IMR-90 (cell line): ENCODE measurements around the gene AKT2. TPM values are rescaled to one million over a fixed set of nuclear protein-coding genes. Genes with fewer than 3 reads are reported as not detected.

Experiments
- ATAC-seq: fragments of 200-7000 bp; cut with Tn5 transposase; 2 replicates; pipeline ENCODE4 v1.9.1; 2020; ENCODE audit warnings: low read depth, mild to moderate bottlenecking, moderate library complexity
- BruUV-seq: library from RNA; stranded (reverse); fragments of 400-500 nt; replicated peaks from 2 replicates; lab custom pipeline; 2021; lab: Mats Ljungman, UMichigan
- CTCF ChIA-PET: fragments of 300-600 bp; formaldehyde crosslinking; extraction: SDS; loops from one replicate; lab custom pipeline; 2021; ENCODE audit warnings: antibody characterized with exemption; lab: Yijun Ruan, JAX
- POLR2A ChIA-PET: fragments of 300-600 bp; sonication (Branson Sonifier 250); formaldehyde crosslinking; loops from one replicate; lab custom pipeline; 2022; ENCODE audit warnings: antibody characterized with exemption; ENCODE audit not compliant: unreplicated experiment; lab: Charles Lee
- DNase-seq: peaks from one replicate; pipeline ENCODE4 v3.0.0; 2013
- H2AFZ ChIP-seq: replicated peaks from 2 replicates; pipeline ENCODE3; 2013; ENCODE audit warnings: low read length, mild to moderate bottlenecking; ENCODE audit not compliant: poor library complexity
- H2AK5ac ChIP-seq: 2 replicates; pipeline ENCODE4 v1.6.1; 2013; ENCODE audit warnings: low read depth, low read length, inconsistent platforms
- H2AK9ac ChIP-seq: replicated peaks from 2 replicates; pipeline ENCODE3; 2013; ENCODE audit warnings: mild to moderate bottlenecking, low read depth, low read length, moderate library complexity; ENCODE audit not compliant: poor library complexity
- H2BK120ac ChIP-seq: 2 replicates; pipeline ENCODE4 v1.6.1; 2013; ENCODE audit warnings: low read depth, low read length, inconsistent platforms
- H2BK15ac ChIP-seq: 3 replicates; pipeline ENCODE4 v1.6.1; 2013; ENCODE audit warnings: low read depth, low read length, inconsistent platforms
- H2BK20ac ChIP-seq: 2 replicates; pipeline ENCODE4 v1.6.1; 2013; ENCODE audit warnings: low read depth, mild to moderate bottlenecking, inconsistent platforms, low read length, moderate library complexity
- H2BK5ac ChIP-seq: 2 replicates; pipeline ENCODE4 v1.6.1; 2013; ENCODE audit warnings: mild to moderate bottlenecking, low read depth, low read length, inconsistent platforms; ENCODE audit not compliant: poor library complexity, severe bottlenecking
- H3K14ac ChIP-seq: replicated peaks from 2 replicates; pipeline ENCODE4 v1.6.1; 2013; ENCODE audit warnings: low read depth, low read length, inconsistent platforms
- H3K18ac ChIP-seq: 2 replicates; pipeline ENCODE4 v1.6.1; 2013; ENCODE audit warnings: low read depth, low read length, control low read depth
- H3K23ac ChIP-seq: 2 replicates; pipeline ENCODE4 v1.6.1; 2013; ENCODE audit warnings: low read depth, low read length, inconsistent platforms
- H3K27ac ChIP-seq: 2 replicates; pipeline ENCODE4 v1.5.1; 2013; ENCODE audit warnings: mild to moderate bottlenecking, control low read depth, low read length; ENCODE audit not compliant: insufficient read depth
- H3K27me3 ChIP-seq: 2 replicates; pipeline ENCODE4 v1.6.1; 2013; ENCODE audit warnings: low read length; ENCODE audit not compliant: control insufficient read depth, insufficient read depth
- H3K36me3 ChIP-seq: 2 replicates; pipeline ENCODE4 v1.6.1; 2013; ENCODE audit warnings: low read length, mixed read lengths; ENCODE audit not compliant: control insufficient read depth, insufficient read depth
- H3K4ac ChIP-seq: 2 replicates; pipeline ENCODE4 v1.6.1; 2013; ENCODE audit warnings: low read depth, low read length, inconsistent platforms
- H3K4me1 ChIP-seq: 2 replicates; pipeline ENCODE4 v1.6.1; 2013; ENCODE audit warnings: low read length, mixed read lengths; ENCODE audit not compliant: control insufficient read depth, insufficient read depth
- H3K4me2 ChIP-seq: 2 replicates; pipeline ENCODE4 v1.6.1; 2013; ENCODE audit warnings: low read depth, mild to moderate bottlenecking, control low read depth, low read length, moderate library complexity
- H3K4me3 ChIP-seq: 2 replicates; pipeline ENCODE4 v1.5.1; 2013; ENCODE audit warnings: low read depth, mild to moderate bottlenecking, control low read depth, low read length, moderate library complexity; ENCODE audit not compliant: insufficient read depth
- H3K56ac ChIP-seq: 2 replicates; pipeline ENCODE4 v1.6.1; 2013; ENCODE audit warnings: low read length, inconsistent platforms; ENCODE audit not compliant: insufficient read depth; ENCODE audit errors: extremely low read depth
- H3K79me1 ChIP-seq, 2 experiments: 2 replicates each; pipeline ENCODE4 v1.6.1; 2013; ENCODE audit warnings: low read length in 2 of 2, inconsistent platforms in 1 of 2, low read depth in 1 of 2
- H3K9ac ChIP-seq: 2 replicates; pipeline ENCODE4 v1.6.1; 2013; ENCODE audit warnings: low read depth, low read length, control low read depth
- H3K9me1 ChIP-seq: 2 replicates; pipeline ENCODE4 v1.6.1; 2013; ENCODE audit warnings: low read length, inconsistent platforms; ENCODE audit not compliant: insufficient read depth
- H3K9me3 ChIP-seq: 2 replicates; pipeline ENCODE4 v1.6.1; 2013; ENCODE audit warnings: low read length; ENCODE audit not compliant: control insufficient read depth, insufficient read depth
- H4K20me1 ChIP-seq: 2 replicates; pipeline ENCODE4 v1.6.1; 2013; ENCODE audit warnings: low read length, inconsistent platforms; ENCODE audit not compliant: insufficient read depth
- H4K5ac ChIP-seq: 2 replicates; pipeline ENCODE4 v1.6.1; 2013; ENCODE audit warnings: mild to moderate bottlenecking, low read depth, low read length, control low read depth
- H4K8ac ChIP-seq, 2 experiments: 2 replicates each; pipeline ENCODE4 v1.6.1; 2013; ENCODE audit warnings: low read depth in 2 of 2, low read length in 2 of 2, control low read depth in 1 of 2, inconsistent platforms in 1 of 2
- H4K91ac ChIP-seq: 2 replicates; pipeline ENCODE4 v1.6.1; 2013; ENCODE audit warnings: low read depth, low read length, inconsistent platforms; ENCODE audit not compliant: insufficient read depth
- BHLHE40 ChIP-seq: fragments of 150-350 bp; IDR thresholded peaks from 2 replicates; pipeline ENCODE4 v1.6.1; 2016; ENCODE audit warnings: mild to moderate bottlenecking, low read depth, low read length
- CEBPB ChIP-seq: IDR thresholded peaks from 2 replicates; pipeline ENCODE4 v1.6.1; 2012; ENCODE audit warnings: low read depth, low read length, improper control_type of control experiment
- CHD1 ChIP-seq: IDR thresholded peaks from 2 replicates; pipeline ENCODE4 v1.6.1; 2012; ENCODE audit warnings: low read depth, low read length, improper control_type of control experiment
- CTCF ChIP-seq: conservative IDR thresholded peaks from 2 replicates; pipeline ENCODE4 v1.5.1; 2012; ENCODE audit warnings: mild to moderate bottlenecking, low read depth, low read length, improper control_type of control experiment
- ELK1 ChIP-seq: fragments of 150-350 bp; IDR thresholded peaks from 2 replicates; pipeline ENCODE4 v1.6.1; 2016; ENCODE audit warnings: low read depth, mild to moderate bottlenecking, low read length, moderate library complexity, borderline replicate concordance
- MAFK ChIP-seq: IDR thresholded peaks from 2 replicates; pipeline ENCODE4 v1.6.1; 2012; ENCODE audit warnings: low read depth, low read length, improper control_type of control experiment
- MAZ ChIP-seq: IDR thresholded peaks from 2 replicates; pipeline ENCODE4 v1.6.1; 2012; ENCODE audit warnings: low read depth, mild to moderate bottlenecking, low read length, improper control_type of control experiment, moderate library complexity, borderline replicate concordance
- MXI1 ChIP-seq: IDR thresholded peaks from 2 replicates; pipeline ENCODE4 v1.6.1; 2012; ENCODE audit warnings: low read depth, mild to moderate bottlenecking, low read length, moderate library complexity, borderline replicate concordance
- NFE2L2 ChIP-seq: fragments of 150-350 bp; IDR thresholded peaks from 2 replicates; pipeline ENCODE4 v1.6.1; 2016; ENCODE audit warnings: low read depth, mild to moderate bottlenecking, low read length
- POLR2A ChIP-seq: IDR thresholded peaks from 2 replicates; pipeline ENCODE4 v1.6.1; 2012; ENCODE audit warnings: mild to moderate bottlenecking, low read depth, low read length
- RCOR1 ChIP-seq: IDR thresholded peaks from 2 replicates; pipeline ENCODE4 v1.6.1; 2012; ENCODE audit warnings: mild to moderate bottlenecking, low read length, improper control_type of control experiment; ENCODE audit not compliant: insufficient replicate concordance
- SMC3 ChIP-seq: fragments of 150-350 bp; IDR thresholded peaks from 2 replicates; pipeline ENCODE4 v1.6.1; 2016; ENCODE audit warnings: low read depth, mild to moderate bottlenecking, antibody characterized with exemption, low read length, moderate library complexity
- USF2 ChIP-seq: fragments of 150-350 bp; IDR thresholded peaks from 2 replicates; pipeline ENCODE4 v1.6.1; 2017; ENCODE audit warnings: mild to moderate bottlenecking, antibody characterized with exemption, low read length, low read depth
- WGBS, 2 experiments: methylation state at CpG; one replicate each; pipeline versions ENCODE4 v1.1.5 to v1.1.7; 2013; ENCODE audit warnings: missing lambda C conversion rate in 2 of 2; ENCODE audit not compliant: insufficient read length in 1 of 2; ENCODE audit errors: extremely low coverage in 2 of 2; 5-methylcytosine and 5-hydroxymethylcytosine counted together
- dilution Hi-C: fragments of 300-500 bp; cut with HindIII; formaldehyde crosslinking; loops from one replicate; pipeline ENCODE4 v1.14.3; 2018; ENCODE audit warnings: low sequenced_read_pairs; ENCODE audit not compliant: unreplicated experiment
- in situ Hi-C: fragments of 300-500 bp; cut with MboI; formaldehyde crosslinking; loops from 3 replicates; pipeline ENCODE4 v1.14.3; 2019; ENCODE audit warnings: low sequenced_read_pairs, inconsistent platforms, mixed read lengths
- intact Hi-C: fragments of 100-400 bp; cut with micrococcal nuclease; formaldehyde crosslinking; loops from 2 replicates; pipeline ENCODE4 v1.10.0; 2022
- polyA plus RNA-seq, 3 experiments: library from polyadenylated mRNA; depleted of rRNA; stranded (reverse); fragments of >200 nt; gene quantifications; 2 replicates each; pipeline ENCODE4 v1.2.3, GENCODE V29; 2012; ENCODE audit warnings: low replicate concordance in 1 of 3
- total RNA-seq: library from RNA; depleted of rRNA; stranded (reverse); fragments of >200 nt; gene quantifications from 2 replicates; pipeline ENCODE4 v1.2.3, GENCODE V29; 2012

The AKT2 gene
- total and polyA plus RNA-seq, 2 of the 4 experiments (the other 2 are of a cell fraction), result 61.5 to 104 TPM

- no peak for TF ChIP-seq CTCF
- TF ChIP-seq BHLHE40, result no peak
Measured at GRCh38 chr19:40220674-40221073, 64.5 kb downstream of the AKT2 start (continued).

- POLR2A ChIA-PET, result no interaction called here
- DNase-seq (peak; percentile 76), ATAC-seq (peak; percentile 15; the same call in 1 of the 2 replicates)
- H2AK5ac ChIP-seq, result no peak overlapping the region
- H3K79me1 ChIP-seq, result no peaks in the 10 kb centered on the region
- peak overlapping the region; percentile 93 for H2AFZ ChIP-seq
- dilution Hi-C loops (no loop called here), in situ Hi-C loops (loop anchor here (5.0 kb wide), 1 partner anchor 77 kb away; no protein-coding TSS in a partner anchor), intact Hi-C loops (no loop called here)
- H3K4ac ChIP-seq, result no peak overlapping the region
- no peak overlapping the region for H3K23ac ChIP-seq
- no peak overlapping the region for H2BK5ac ChIP-seq
- no TSS peak for BruUV-seq
- no peak overlapping the region for H3K18ac ChIP-seq
- no peak overlapping the region for H3K9ac ChIP-seq
- peak overlapping the region; percentile 70; the same call in 1 of the 2 replicates for H2BK20ac ChIP-seq
- no peak overlapping the region for H2BK120ac ChIP-seq
- H3K9me1 ChIP-seq, result peaks cover 11% of the 10 kb centered on the region
- H3K27me3 ChIP-seq, result peaks cover 15% of the 10 kb centered on the region
- no peaks in the 10 kb centered on the region for H3K36me3 ChIP-seq
- H4K20me1 ChIP-seq, result no peaks in the 10 kb centered on the region
- H3K4me3 ChIP-seq, result peak overlapping the region; percentile 32; the same call in 1 of the 2 replicates
- no peaks in the 10 kb centered on the region for H3K9me3 ChIP-seq
- H2AK9ac ChIP-seq, result no peak overlapping the region
- CTCF ChIA-PET, result no interaction called here
- H3K27ac ChIP-seq, result no peak overlapping the region
- H3K14ac ChIP-seq, result no peak overlapping the region
- no peak overlapping the region for H3K56ac ChIP-seq
- no peak overlapping the region for H4K91ac ChIP-seq
- H3K4me2 ChIP-seq, result peak overlapping the region; percentile 68
- WGBS, 2 experiments, result 45% methylated on average over 7 of the region's 8 CpGs; no CpG with 5 or more reads in 1 of the 2 experiments
- no peak overlapping the region for H4K5ac ChIP-seq
- H3K4me1 ChIP-seq, result no peaks in the 10 kb centered on the region
- no peak overlapping the region for H2BK15ac ChIP-seq
- H4K8ac ChIP-seq, result no peak overlapping the region
- TF ChIP-seq CHD1 (no peak), NFE2L2 (no peak), MXI1 (no peak), RCOR1 (no peak), SMC3 (no peak), MAZ (no peak), USF2 (peak; percentile 83), ELK1 (no peak), MAFK (peak; percentile 44; the same call in 1 of the 2 replicates), POLR2A (no peak), BHLHE40 (peak; percentile 32; the same call in 1 of the 2 replicates), CEBPB (no peak)
Measured at GRCh38 chr19:40219721-40220276, 65.3 kb downstream of the AKT2 start.
